ENCODE data around the gene LRP1B.

Gene LRP1B

GRCh38 chr2:142136571-142136970, 5.8 kb upstream of the LRP1B start:
- no peak overlapping the region for H3K9ac ChIP-seq (ENCODE audit: low read depth, low read length)
- TF ChIP-seq EZH2 (IDR thresholded peaks at IDR 0.05; ENCODE audit: borderline replicate concordance, low read depth, low read length, severe bottlenecking) (no peak), CTCF (IDR thresholded peaks at IDR 0.05; ENCODE audit: borderline replicate concordance, extremely low read depth, low read length, poor library complexity, severe bottlenecking) (no peak)
- no peaks in the 10 kb centered on the region for H3K79me2 ChIP-seq (ENCODE audit: insufficient read depth, low read length)
- no peak for DNase-seq
- no peak overlapping the region for H2AFZ ChIP-seq (ENCODE audit: low read depth, low read length)
- H3K36me3 ChIP-seq (ENCODE audit: insufficient read depth, low read length): no peaks in the 10 kb centered on the region
- H3K9me3 ChIP-seq (ENCODE audit: insufficient read depth, low read length, severe bottlenecking): no peaks in the 10 kb centered on the region
- no peak overlapping the region for H3K27ac ChIP-seq (ENCODE audit: low read length)
- no peaks in the 10 kb centered on the region for H4K20me1 ChIP-seq (ENCODE audit: insufficient read depth, low read length)
- ATAC-seq (ENCODE audit: insufficient read depth, low read depth): no peak
- H3K4me2 ChIP-seq (ENCODE audit: insufficient read depth, low read length): no peak overlapping the region
- H3K4me1 ChIP-seq (ENCODE audit: insufficient read depth, low read length): peaks cover 13% of the 10 kb centered on the region
- no peak overlapping the region for H3K4me3 ChIP-seq (ENCODE audit: low read depth in 1 of 2, low read length in 2 of 2)
- no peaks in the 10 kb centered on the region for H3K27me3 ChIP-seq (ENCODE audit: insufficient read depth, low read length, poor library complexity)

GRCh38 chr2:142134911-142135310, 4.1 kb upstream of the LRP1B start:
- ATAC-seq (ENCODE audit: insufficient read depth, low read depth): no peak

GRCh38 chr2:142130111-142131009, 456 bp downstream of the LRP1B start:
- Histone ChIP-seq H2AFZ (ENCODE audit: low read depth, low read length) (no peak overlapping the region), H3K27ac (ENCODE audit: low read length) (no peak overlapping the region), H3K4me3 (ENCODE audit: low read depth in 1 of 2, low read length in 2 of 2) (no peak overlapping the region), H3K36me3 (ENCODE audit: insufficient read depth, low read length) (no peaks in the 10 kb centered on the region), H3K4me1 (ENCODE audit: insufficient read depth, low read length) (no peaks in the 10 kb centered on the region), H3K79me2 (ENCODE audit: insufficient read depth, low read length) (no peaks in the 10 kb centered on the region), H3K9me3 (ENCODE audit: insufficient read depth, low read length, severe bottlenecking) (peaks cover 6% of the 10 kb centered on the region), H3K9ac (ENCODE audit: low read depth, low read length) (no peak overlapping the region), H3K4me2 (ENCODE audit: insufficient read depth, low read length) (no peak overlapping the region), H4K20me1 (ENCODE audit: insufficient read depth, low read length) (no peaks in the 10 kb centered on the region), H3K27me3 (ENCODE audit: insufficient read depth, low read length, poor library complexity) (no peaks in the 10 kb centered on the region)
- DNase-seq: no peak
- TF ChIP-seq CTCF (IDR thresholded peaks at IDR 0.05; ENCODE audit: borderline replicate concordance, extremely low read depth, low read length, poor library complexity, severe bottlenecking) (no peak), EZH2 (IDR thresholded peaks at IDR 0.05; ENCODE audit: borderline replicate concordance, low read depth, low read length, severe bottlenecking) (no peak)
- no peak for ATAC-seq (ENCODE audit: insufficient read depth, low read depth)

More at GRCh38 chr2:142134911-142135310, 4.1 kb upstream of the LRP1B start:
- Histone ChIP-seq H3K27ac (ENCODE audit: low read length) (no peak overlapping the region), H3K9ac (ENCODE audit: low read depth, low read length) (no peak overlapping the region), H3K79me2 (ENCODE audit: insufficient read depth, low read length) (no peaks in the 10 kb centered on the region), H4K20me1 (ENCODE audit: insufficient read depth, low read length) (no peaks in the 10 kb centered on the region), H3K4me2 (ENCODE audit: insufficient read depth, low read length) (no peak overlapping the region), H3K4me1 (ENCODE audit: insufficient read depth, low read length) (peaks cover 9% of the 10 kb centered on the region), H3K36me3 (ENCODE audit: insufficient read depth, low read length) (no peaks in the 10 kb centered on the region), H3K4me3 (ENCODE audit: low read depth in 1 of 2, low read length in 2 of 2) (no peak overlapping the region), H3K9me3 (ENCODE audit: insufficient read depth, low read length, severe bottlenecking) (peaks cover 6% of the 10 kb centered on the region), H2AFZ (ENCODE audit: low read depth, low read length) (no peak overlapping the region), H3K27me3 (ENCODE audit: insufficient read depth, low read length, poor library complexity) (no peaks in the 10 kb centered on the region)
- TF ChIP-seq CTCF (IDR thresholded peaks at IDR 0.05; ENCODE audit: borderline replicate concordance, extremely low read depth, low read length, poor library complexity, severe bottlenecking): no peak
- TF ChIP-seq EZH2 (IDR thresholded peaks at IDR 0.05; ENCODE audit: borderline replicate concordance, low read depth, low read length, severe bottlenecking): no peak
- DNase-seq: no peak

Data from DND-41 (cell line).